Stimulated activated CD8-positive, alpha-beta memory T cell treated with anti-CD3 and anti-CD28 coated beads, Interleukin-15, amount 100 ng/mL, for 24 hours (primary cell): ENCODE measurements around the gene DUOX1.
"Not testable (repeated sequence)": the region's sequence is repeated elsewhere in the genome, so short reads cannot be mapped to it uniquely, and the experiment has no call there.

Experiments
- DNase-seq: peaks from one replicate; pipeline ENCODE4 v3.0.0-alpha.2; 2020; ENCODE audit warnings: low read depth

Gene DUOX1

DNA sequence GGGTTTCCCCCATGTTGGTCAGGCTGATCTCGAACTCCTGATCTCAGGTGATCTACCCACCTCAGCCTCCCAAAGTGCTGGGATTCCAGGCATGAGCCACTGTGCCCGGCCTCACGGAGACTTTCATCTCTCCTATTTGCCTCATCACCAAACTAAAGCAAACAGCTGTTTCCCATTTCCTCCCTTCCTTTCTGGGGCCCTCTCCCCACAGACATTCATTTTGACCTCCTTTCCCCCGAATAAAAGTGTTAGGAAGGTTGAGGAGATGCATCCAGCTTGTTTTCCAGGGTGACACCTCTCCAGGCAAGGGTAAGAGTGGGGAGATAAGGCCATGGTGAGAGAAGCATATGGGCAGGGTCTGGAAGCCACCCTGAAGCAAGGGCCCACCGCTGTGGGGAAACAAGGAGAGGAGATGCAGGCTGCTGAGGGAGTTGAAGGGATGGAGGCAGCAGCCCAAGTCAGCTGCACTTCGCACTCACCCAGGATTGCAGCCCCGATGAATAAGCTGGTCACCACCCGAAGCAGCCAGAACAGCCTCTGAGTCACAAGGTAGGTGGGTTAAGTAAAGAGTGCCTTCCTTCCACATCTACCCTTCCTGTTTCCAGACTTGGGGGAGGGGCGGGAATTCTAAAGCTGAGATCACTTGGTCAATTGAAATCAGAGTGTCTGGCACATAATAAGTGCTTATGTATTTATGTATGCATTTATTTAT is 7.9 kb upstream of the DUOX1 start:
- DNase-seq: no peak

DNA sequence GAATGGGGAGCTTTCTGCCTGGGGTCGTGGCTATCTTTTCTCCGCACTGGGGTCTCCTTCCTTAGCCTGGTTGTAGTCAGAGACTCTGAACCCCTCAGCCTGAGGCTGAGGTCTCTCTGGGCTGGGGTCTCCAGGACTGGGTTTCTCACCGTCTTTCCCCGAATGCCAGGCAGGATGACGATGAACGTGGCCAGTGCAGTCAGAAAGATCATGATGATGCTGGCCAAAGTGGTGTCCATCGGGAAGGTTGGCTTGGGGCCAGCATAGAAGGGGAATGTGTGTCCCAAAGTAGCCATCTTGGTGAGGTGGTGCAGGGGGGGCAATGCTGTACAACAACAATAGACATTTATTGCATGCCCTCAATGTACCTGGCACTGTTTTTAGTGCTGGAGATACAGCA is 7.1 kb upstream of the DUOX1 start:
- no peak for DNase-seq

DNA sequence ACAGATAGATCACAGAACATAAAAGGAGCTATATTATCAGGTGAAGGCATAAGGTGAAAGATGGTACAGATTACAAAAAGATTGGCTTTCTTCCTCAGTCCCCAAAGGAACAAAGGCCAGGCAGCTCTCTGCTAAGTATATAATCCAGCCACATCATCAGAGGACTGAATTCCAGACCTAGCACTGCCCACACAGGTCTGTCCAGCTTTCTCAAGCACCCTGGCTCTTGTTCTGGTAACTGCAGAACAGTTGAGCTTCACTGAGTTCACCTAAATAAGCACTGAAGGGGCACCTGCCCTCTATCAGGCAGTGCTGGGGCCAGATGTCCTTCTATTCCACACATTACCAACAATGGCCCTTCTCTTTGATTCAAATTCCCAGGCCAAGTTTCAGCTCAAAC is 6.4 kb upstream of the DUOX1 start:
- no peak for DNase-seq

DNA sequence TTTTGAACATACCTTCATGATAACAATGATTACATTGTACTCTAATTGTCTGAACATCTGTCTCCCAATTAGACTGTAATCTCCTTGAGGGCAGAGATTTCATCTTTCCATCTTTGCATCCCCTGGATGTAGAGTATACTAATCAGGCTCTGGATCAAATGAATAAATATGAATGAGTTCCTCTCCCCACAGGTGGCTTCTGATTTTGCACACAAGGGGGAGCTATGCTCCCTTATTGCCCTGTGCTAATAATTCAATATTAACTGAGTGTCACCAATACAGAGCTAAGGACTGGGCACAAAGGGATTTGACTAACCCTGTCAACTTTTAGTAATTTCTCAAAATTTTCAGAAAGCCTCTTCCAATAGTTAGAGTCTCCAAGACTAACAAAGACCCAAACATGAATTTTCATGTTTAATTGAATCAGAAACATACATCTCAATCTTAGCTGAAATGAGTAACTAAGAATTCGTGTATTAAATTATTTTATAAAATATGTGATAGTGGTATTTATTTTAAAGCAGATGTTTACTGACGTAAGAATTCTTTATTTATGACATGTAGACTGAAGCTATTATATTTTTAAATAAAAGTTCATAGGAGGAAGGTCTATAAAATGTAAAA is 3.1 kb upstream of the DUOX1 start:
- no peak for DNase-seq

DNA sequence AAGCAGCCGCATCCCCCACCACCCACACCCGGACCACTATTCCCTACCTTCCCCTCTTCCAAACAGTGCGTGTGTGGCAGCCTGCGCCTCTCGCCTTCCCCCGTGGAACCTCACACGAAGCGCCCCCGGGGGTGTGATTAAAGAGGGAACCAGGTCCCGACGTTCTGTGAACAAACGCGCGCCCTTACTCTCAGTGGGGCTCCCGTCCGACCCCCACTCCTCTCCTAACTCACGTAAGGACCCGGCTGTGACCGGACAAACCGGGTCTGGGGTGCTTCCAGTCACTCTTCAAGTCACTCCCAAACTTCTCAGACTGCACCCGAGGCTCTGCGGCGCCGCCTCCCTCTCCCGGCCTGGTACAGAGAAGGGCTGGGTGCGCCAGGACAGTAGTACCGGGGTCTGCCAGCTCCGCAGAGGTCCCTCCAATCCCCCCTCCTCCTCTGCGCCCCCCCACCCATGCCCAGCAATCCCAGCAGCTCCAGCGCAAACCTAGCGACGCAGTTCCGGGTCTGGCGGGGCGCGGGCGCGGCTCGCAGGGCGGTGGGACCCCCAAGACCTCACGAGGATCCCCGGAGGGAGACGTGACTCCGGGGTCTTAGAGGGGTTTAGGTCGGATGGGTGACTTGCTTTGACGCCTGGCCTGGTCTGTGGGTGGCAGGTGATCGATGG is 689 bp upstream of the DUOX1 start:
- DNase-seq: no peak

DNA sequence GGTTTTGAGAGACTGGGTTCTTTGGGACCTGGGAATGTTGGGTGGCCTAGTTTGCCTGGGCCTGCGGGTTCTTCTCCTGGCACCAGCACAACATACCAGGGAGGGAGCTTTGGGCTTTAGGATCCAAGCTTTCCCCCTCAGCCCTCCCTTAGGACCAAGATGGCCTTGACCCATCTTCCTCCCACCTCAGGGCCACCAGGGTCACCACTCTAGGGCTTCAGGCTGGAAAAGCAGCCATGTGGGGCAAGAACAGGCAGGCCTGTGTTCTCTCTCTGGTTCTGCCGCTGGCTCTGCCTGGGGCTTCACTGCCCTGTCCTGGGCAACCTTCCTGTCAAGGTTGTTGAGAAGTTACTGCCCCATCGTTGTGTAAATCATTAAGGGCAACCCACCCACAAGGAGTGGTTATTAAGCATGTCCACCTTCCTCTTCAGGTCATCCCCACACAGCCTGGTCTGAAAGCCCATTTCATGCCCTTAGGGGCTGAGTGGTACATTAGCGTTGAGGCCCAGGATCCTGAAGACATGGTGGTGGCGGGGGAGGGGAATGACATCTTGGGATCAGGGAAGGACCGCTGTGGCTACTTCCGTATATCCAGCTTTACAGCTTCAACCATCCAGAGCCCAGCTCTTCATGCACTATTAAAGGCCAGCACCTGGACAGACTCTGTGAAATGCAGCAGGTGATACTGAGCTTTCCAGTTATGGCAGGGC is 652 bp downstream of the DUOX1 start:
- DNase-seq: no peak

DNA sequence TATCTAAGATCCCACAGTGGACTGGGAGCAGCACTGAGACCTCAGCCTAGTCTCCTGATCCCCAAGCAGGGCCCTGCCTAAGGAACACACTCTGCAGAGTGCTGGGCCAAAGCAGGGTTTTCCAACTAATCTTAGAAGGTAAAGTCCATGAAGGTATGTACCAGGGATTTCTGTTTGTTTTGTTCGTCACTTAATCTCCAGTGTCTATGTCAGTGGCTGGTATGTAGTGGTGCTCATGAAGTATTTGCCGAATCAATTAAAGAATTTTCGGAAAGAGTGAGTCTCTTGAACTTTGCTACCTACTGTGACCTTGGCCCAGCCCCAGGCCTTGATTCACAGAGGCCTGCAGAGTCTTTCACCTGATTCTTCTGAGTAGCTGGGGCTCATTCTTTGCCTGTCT is 1.7 kb downstream of the DUOX1 start:
- no peak for DNase-seq

DNA sequence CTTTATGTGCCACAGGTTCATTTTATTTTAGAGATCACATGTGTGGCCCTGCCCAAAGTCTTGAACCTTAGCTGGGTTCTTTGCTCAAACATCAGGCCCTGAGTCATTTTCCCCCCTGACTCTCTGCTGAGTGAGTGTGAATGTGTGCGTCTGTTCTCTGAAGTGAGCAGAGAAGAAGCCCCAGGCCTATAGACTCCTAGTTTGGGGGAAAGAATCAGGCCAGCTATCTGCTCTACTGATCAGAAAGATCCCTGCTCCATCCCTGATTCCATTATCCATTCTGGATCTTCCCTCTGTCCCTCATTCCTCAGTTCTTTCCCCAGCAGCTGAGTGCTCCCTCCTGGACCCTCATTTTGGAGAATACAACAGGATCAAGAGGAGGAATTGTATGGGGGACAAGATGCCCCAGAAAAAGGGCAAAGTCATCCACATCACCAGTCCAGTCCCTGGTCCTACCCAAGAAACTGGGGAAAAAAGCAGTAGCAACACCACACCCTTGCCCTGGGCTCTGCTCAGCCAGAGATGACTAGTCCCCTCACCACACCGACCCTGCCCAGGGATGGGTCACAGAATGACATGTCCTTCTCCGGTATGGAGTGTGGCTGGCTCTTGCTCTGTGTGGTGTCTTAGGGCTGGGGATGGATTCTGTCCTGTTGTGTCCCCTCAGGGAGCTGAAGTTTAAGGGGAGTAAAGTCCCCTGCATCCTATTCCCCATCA is 3.2 kb downstream of the DUOX1 start:
- DNase-seq: no peak

DNA sequence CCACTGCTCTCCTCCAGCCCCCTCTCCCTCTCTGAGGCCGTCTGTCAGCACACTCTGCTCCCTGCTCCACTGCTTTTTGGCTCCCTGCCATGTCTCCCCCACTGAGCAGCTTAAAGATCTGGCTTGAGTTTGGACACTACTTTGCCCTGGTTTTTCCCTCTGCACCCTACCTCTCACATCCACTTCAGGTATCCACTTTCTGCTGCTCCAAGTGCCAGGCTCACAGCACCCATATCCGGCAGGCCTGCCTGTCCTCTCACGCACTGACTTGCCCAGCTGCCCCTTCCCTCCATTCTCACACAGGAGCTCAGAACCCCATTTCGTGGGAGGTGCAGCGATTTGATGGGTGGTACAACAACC is 3.7 kb downstream of the DUOX1 start:
- no peak for DNase-seq

DNA sequence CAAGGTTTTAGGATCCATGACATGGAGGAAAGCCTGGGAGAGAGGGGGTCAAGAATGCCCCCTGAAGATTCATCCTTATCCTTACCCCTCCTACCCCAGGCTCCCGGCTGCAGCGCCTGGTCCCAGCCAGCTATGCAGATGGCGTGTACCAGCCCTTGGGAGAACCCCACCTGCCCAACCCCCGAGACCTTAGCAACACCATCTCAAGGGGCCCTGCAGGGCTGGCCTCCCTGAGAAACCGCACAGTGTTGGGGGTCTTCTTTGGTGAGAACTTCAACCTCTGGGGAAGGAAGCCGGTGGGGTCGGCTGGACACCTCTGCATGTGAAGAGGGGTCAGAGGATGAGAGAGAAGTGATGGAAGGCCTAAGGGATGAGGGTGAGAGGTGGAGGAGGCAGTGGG is 4.3 kb downstream of the DUOX1 start:
- DNase-seq: no peak

DNA sequence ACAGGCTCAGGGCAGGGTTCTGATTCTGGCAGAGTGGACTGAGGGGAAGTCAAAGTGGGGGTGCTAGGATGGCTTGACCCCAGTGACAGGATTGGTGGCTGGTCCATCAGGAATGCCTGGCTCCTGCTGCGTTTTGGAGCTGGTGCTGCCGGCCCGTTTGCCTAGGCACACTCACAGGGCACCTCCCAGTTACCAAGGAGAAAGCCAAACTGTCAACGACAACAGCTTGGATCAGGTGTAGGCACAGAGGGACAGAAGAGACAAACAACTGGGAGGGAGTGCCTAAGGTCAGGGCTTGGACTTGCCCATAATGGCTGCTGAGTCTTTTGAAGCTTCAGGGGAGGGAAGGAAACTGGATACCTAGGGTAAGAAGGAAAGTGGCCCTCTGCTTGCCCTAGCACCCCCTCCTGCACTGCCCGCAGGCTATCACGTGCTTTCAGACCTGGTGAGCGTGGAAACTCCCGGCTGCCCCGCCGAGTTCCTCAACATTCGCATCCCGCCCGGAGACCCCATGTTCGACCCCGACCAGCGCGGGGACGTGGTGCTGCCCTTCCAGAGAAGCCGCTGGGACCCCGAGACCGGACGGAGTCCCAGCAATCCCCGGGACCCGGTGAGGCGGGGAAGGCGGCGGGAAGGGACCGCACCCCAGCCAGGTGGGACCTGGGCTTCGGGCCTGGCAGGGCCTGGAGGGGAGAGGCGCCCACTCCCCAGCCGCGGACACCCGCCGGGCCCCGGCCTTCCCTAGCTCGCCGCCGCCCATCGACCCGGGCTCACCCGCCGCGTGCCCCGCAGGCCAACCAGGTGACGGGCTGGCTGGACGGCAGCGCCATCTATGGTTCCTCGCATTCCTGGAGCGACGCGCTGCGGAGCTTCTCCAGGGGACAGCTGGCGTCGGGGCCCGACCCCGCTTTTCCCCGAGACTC is 5.1 kb downstream of the DUOX1 start:
- DNase-seq: no peak

DNA sequence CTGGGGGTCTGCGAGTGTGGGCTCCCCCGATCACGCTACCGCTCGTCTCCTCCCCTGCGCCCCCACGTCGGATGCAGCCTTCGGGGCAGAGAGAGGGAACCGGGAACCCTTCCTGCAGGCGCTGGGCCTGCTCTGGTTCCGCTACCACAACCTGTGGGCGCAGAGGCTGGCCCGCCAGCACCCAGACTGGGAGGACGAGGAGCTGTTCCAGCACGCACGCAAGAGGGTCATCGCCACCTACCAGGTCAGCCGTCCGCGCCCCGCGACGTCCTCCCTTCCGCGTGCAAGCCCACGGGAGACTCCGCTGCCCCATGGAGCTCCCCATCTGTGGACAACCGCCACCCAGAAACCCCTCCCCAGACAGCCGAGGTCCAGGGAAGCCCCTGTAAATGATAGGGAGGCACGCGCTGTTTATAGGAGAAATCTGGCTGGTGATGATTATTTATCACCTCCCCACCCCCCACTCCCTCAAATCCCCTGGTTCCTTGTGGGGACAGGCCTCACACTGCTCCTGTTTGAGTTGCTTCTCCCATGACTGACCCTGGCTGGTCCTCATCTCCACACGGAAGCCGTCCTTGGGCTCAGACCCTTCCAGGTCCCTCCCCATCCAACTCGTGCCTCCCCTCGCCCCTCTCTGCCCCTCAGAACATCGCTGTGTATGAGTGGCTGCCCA is 6.0 kb downstream of the DUOX1 start:
- DNase-seq: not testable (repeated sequence)

DNA sequence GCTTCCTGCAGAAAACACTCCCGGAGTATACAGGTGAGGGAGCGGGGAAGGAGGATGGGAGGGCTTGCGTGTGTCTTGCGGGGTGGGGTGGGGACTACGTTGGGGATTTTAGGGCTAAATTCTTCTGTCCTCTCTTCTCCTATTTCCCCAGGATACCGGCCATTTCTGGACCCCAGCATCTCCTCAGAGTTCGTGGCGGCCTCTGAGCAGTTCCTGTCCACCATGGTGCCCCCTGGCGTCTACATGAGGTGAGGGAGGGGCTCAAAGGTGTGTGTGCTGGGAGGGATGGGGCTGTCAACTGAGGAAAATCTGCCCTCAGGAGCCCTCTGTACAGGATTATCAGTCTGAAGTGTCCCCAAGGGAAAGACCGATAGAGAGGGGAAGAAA is 6.6 kb downstream of the DUOX1 start:
- DNase-seq: no peak

DNA sequence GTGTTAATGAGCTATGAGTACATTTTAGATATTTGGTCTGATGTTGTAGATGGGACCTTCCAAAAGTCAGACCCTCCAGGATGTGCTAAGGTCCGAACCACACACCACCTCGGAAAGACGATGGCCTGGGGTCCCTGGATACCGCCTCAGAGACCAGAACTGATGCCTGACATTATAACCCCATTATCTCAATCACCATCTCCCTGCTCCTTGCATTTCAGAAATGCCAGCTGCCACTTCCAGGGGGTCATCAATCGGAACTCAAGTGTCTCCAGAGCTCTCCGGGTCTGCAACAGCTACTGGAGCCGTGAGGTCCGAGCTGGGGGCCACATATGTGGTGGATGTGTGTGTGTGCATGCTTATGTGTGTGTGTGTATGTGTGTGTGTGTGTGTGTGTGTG is 7.9 kb downstream of the DUOX1 start:
- DNase-seq: no peak

DNA sequence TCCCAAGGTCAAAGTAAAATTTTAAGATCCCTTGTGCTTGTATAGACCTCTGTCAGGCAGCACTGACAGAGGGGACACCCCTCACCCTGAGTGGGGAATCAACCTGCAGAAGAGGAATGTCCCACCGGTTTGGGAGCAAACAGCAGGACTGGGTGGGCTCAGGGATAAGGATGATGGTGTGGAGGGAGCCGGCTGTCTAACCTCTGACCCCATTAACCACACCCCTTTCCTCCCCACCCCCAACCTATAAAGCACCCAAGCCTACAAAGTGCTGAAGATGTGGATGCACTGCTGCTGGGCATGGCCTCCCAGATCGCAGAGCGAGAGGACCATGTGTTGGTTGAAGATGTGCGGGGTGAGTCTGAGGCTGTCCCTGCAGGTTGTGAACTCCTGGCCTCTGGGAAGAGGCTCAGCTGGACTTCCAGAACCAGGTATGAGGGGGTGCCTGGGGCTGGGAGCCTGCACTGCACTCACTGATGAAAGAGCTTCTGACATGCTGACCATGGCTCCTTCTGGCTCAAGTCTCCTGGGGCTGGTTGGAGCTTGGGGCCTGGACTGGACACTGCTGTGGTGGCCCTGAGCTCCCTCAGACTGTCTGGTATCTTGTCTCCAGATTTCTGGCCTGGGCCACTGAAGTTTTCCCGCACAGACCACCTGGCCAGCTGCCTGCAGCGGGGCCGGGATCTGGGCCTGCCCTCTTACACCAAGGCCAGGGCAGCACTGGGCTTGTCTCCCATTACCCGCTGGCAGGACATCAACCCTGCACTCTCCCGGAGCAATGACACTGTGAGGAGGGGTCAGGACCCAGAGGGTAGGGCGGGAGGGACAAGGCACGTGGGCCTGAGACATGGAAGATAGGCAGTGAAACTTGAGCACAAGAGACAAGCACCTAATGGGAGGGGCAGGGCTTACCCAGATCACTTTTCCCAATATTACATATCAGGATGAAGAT is 9.3 kb downstream of the DUOX1 start:
- no peak for DNase-seq

DNA sequence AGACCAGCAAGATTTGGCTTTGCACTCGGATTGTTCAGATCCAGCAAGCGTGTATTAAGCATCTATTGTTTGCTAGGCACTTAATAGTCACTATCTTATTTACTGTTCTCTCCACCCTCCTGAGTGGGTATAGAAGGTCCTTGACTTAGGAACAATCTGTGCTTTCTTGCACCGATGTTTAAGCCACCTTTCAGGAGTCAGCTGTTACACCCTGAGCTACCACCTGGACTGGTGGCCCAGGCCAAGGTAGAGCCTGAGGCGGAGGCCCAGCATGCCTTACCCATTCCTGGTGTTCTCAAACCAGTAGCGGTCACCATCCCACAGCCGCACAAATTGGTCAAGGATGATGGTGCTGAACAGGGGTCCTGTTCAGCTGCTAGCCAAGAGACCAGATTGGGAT is 10.0 kb downstream of the DUOX1 start:
- no peak for DNase-seq

DNA sequence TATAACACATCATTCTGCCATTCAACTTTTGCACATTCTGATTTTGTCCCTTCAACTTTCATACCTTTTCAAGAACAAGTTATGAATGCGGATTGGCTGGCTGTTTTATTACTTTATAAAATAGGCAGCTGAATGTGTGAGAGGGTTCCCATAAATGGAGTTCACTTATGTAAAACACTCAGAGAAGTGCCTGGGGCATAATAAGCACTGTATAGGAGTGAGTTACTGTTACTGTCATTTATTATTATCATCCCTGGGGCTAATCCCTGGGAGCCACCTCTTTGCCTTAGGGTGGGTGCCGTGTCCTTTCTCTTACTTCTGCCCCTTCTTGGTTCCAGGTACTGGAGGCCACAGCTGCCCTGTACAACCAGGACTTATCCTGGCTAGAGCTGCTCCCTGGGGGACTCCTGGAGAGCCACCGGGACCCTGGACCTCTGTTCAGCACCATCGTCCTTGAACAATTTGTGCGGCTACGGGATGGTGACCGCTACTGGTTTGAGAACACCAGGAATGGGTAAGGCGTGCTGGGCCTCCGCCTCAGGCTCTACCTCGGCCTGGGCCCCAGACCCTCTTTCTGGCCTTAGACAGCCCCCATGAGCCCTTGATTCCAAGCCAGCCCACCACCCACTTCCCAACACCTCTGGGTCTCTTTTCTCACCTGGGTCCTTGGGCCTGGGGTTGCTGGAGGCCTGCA is 10.9 kb downstream of the DUOX1 start:
- DNase-seq: no peak

DNA sequence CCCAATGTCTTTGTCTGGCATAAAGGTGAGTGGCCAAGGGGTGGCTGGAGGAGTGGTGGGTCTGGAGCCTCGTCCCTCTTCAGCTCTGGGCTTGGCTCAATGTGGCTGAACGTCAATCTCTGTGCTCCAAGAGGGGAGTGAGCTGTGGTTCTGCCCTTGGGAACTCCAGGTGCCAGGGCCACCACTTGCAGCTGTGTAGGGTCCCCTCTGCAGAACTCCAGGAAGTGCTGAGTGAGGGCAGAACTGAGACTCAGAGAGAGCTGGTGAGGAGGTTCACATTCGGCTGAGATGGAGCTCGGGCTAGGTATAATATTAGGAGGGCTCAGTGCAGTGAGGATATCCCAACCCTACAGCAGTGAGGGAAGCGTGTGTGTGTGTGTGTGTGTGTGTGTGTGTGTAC is 11.6 kb downstream of the DUOX1 start:
- no peak for DNase-seq

DNA sequence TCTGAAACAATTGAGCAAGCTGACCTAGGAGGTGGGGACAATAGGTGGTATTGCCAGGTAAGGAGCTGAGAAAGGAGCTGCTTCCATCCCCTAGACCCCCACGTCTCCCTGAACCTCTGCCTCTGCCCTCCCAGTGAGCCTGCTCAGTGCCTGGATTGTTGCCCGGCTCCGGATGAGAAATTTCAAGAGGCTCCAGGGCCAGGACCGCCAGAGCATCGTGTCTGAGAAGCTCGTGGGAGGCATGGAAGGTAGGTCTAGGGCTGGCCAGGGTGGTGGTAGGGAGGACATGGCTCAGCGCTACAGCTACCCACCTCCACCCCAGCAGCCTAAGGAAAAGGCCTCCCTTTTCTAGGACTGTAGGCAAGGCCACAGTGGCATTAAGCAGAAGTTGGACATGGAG is 13.3 kb downstream of the DUOX1 start:
- no peak for DNase-seq
